ENCODE data around the gene USF2.

Gene USF2

GRCh38 chr19:35246466-35247092 lies 22.2 kb upstream of the USF2 start:
- DNase-seq: no peak

GRCh38 chr19:35247526-35248309 lies 21.0 kb upstream of the USF2 start:
- DNase-seq: peak in 5 of 6 experiments; percentile 26 to 40 (median 30)

DNA sequence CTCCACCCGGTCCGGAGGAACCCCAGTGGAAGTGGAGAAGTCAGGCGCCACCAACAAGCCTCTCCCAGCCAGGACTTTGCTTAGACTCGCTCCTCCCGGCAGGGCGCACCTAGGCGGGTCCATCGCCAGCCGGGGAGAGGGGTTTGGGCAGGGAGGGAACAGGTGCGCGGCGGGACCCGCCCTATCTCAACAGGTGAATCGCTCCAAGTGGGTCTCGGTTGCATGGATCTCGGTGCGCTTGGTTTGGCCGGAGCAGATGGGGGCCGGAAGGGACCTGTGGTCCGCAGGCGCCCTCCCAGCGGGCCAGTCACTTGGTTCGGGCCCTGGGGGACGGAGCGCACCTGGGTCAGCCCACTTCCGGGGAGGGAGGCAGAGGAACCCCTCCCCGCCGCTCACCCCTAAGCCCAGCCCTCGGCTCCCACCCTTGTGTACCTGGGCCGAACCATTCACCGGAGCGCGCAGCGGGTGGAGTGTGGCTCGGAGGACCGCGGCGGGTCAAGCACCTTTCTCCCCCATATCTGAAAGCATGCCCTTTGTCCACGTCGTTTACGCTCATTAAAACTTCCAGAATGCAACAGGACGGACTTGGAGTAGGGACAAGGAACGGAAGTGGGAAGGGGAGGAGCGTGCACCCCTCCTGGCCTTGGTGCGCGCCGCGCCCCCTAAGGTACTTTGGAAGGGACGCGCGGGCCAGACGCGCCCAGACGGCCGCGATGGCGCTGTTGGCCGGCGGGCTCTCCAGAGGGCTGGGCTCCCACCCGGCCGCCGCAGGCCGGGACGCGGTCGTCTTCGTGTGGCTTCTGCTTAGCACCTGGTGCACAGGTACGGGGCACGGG lies 20.2 kb upstream of the USF2 start, which contains the start of gene LSR:
Gene LSR (plus strand): TSS at position 693 of the 836 bp plus-strand sequence. CDS start 21 bp downstream, at position 714.
- peak; percentile 48 to 79 (median 67) for DNase-seq

- no peak for DNase-seq
These were observed 19.5 kb upstream of the USF2 start for GRCh38 chr19:35249146-35249847.

DNA sequence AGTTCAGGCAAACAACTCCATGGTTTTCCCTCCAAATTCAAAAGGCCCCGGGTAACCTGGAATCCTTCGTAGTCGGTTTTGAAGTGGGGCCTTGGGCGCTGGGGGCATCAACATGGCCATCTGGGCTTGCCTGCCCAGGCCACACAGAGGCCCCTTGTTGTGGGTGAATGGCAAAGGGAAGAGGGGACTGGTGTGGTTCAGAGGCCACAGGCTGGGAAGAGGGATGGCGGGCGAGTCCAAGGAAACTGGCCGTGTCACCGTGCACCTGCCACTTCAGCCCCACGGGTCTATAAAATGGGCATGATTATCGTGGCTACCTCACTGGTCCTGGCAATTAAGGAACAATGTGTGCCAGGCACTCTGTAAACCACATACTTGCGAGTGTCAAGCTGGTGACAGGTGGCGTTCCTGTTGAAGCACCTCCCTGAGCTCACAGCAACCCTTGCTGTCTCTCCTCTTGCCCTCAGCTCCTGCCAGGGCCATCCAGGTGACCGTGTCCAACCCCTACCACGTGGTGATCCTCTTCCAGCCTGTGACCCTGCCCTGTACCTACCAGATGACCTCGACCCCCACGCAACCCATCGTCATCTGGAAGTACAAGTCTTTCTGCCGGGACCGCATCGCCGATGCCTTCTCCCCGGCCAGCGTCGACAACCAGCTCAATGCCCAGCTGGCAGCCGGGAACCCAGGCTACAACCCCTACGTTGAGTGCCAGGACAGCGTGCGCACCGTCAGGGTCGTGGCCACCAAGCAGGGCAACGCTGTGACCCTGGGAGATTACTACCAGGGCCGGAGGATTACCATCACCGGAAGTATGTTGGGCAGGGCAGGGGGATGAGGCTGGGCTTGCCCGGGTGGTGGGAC lies 18.7 kb upstream of the USF2 start:
- DNase-seq: no peak

- DNase-seq: no peak
These were observed 17.3 kb upstream of the USF2 start for GRCh38 chr19:35251456-35251855.

GRCh38 chr19:35253316-35254286 lies 15.2 kb upstream of the USF2 start:
- no peak for DNase-seq

DNA sequence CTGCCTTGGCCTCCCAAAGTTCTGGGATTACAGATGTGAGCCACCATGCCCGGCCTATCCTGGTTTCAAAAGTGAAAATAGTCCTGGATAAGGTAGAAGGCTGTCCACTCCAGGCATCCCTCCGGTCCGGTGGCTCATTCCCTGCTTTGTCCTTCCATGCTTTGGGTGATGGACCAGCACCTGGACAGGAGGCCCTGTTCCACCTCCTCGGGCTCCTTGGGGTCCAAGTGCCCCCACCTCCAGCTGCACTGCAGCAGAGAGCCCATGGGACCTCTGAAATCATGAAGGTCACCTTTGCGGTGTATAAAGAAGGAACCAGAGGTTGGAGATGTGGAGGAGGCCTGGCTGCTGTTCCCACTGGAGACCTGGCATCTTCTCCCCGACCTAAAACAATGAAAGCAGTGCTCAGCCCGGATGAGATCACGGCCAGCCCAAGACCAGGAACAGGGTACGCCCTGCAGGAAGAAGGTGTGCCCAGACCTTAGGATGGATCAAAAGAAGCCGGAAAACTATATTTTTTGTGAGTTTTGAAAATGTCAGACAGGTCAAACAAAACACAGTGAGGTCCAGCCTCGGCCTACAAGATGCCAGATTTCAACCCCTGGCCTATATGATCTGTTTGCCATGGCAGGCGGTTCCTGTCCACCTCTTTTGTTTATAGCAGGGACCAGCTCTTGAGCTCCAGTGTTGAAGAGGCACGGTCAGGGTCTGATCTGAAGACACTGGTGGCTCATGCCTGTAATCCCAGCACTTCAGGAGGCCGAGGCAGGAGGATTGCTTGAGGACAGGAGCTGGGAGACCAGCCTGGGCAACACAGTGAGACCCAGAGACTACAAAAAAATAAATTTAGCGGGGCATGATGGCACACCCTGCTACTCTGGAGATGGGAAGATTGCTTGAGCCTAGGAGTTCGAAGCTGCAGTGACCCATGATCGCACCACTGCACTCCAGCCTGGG lies 14.1 kb upstream of the USF2 start:
- no peak for DNase-seq

DNA sequence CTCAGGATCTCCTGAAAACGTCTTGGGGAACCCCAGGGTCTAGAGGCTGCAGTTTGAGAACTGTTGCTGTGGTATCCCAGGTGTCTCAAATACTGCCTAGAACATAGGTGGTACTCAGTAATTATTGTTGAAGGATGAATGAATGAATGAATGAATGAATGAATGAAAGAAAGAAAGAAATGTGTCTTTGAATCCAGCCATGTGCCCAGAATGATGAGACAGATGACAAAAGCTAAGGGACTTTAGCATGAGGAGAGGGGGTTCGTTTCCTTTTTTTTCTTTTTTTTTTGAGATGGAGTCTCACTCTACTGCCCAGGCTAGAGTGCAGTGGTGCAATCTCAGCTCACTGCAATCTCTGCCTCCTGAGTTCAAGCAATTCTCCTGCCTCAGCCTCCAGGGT lies 12.2 kb upstream of the USF2 start:
- no peak for DNase-seq

GRCh38 chr19:35257113-35257461 lies 11.7 kb upstream of the USF2 start:
- no peak for DNase-seq

- DNase-seq: no peak
These were observed 8.0 kb upstream of the USF2 start for GRCh38 chr19:35260694-35261304.

- no peak for DNase-seq
These were observed 7.2 kb upstream of the USF2 start for GRCh38 chr19:35261356-35262100.

GRCh38 chr19:35262101-35262761 lies 6.5 kb upstream of the USF2 start:
- no peak for DNase-seq

- DNase-seq: no peak
These were observed 4.3 kb upstream of the USF2 start for GRCh38 chr19:35264268-35265125.

- no peak for DNase-seq
These were observed 3.4 kb upstream of the USF2 start for GRCh38 chr19:35265126-35265899.
